ENCODE data around the gene CECR2. TPM values are rescaled to one million over a fixed set of nuclear protein-coding genes. Genes with fewer than 3 reads are reported as not detected.

Gene CECR2
- total RNA-seq, 1 experiment from 2014 or later: 111 TPM

DNA sequence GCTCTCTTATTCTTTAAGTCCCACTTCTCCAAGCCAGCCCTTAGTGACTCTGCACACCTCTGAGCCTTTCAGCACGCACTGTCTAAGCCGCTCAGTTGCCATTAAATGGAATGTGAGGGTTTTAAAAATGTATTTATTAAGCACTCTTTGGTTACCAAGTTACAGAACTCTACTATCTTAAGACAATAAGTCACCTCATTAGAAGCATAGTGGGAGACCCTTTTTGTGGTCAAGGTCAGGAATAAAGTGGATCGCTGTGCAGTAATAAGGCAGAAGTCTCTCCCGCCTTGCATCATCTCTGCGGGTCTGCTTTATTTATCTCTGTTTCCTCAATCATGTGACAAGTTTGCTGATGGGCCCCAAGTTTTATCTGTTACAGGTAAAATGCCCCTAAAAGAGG, 205.9 kb downstream of the CECR2 start:
- TF ChIP-seq CREM (CRISPR knock-in tag; IDR thresholded peaks at IDR 0.05): no peak
- no peak for TF ChIP-seq FOXP1 (CRISPR knock-in tag; IDR thresholded peaks at IDR 0.05; ENCODE audit: borderline replicate concordance)
- no peak for TF ChIP-seq MXD4 (CRISPR knock-in tag; IDR thresholded peaks at IDR 0.05; ENCODE audit: borderline replicate concordance)
- TF ChIP-seq NR3C1 (CRISPR knock-in tag; conservative IDR thresholded peaks at IDR 0.05; ENCODE audit: low read depth): no peak
- TF ChIP-seq RORB (CRISPR knock-in tag; IDR thresholded peaks at IDR 0.05): no peak
- TF ChIP-seq, protein P1, sequence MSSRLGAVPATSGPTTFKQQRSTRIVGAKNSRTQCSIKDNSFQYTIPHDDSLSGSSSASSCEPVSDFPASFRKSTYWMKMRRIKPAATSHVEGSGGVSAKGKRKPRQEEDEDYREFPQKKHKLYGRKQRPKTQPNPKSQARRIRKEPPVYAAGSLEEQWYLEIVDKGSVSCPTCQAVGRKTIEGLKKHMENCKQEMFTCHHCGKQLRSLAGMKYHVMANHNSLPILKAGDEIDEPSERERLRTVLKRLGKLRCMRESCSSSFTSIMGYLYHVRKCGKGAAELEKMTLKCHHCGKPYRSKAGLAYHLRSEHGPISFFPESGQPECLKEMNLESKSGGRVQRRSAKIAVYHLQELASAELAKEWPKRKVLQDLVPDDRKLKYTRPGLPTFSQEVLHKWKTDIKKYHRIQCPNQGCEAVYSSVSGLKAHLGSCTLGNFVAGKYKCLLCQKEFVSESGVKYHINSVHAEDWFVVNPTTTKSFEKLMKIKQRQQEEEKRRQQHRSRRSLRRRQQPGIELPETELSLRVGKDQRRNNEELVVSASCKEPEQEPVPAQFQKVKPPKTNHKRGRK (CRISPR knock-in tag; IDR thresholded peaks at IDR 0.05; ENCODE audit: borderline replicate concordance): no peak
- no peak for TF ChIP-seq GABPB1 (CRISPR knock-in tag; IDR thresholded peaks at IDR 0.05)
- TF ChIP-seq TEAD4 (CRISPR knock-in tag; IDR thresholded peaks at IDR 0.05): no peak
- TF ChIP-seq, protein P2, sequence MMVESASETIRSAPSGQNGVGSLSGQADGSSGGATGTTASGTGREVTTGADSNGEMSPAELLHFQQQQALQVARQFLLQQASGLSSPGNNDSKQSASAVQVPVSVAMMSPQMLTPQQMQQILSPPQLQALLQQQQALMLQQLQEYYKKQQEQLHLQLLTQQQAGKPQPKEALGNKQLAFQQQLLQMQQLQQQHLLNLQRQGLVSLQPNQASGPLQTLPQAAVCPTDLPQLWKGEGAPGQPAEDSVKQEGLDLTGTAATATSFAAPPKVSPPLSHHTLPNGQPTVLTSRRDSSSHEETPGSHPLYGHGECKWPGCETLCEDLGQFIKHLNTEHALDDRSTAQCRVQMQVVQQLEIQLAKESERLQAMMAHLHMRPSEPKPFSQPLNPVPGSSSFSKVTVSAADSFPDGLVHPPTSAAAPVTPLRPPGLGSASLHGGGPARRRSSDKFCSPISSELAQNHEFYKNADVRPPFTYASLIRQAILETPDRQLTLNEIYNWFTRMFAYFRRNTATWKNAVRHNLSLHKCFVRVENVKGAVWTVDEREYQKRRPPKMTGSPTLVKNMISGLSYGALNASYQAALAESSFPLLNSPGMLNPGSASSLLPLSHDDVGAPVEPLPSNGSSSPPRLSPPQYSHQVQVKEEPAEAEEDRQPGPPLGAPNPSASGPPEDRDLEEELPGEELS (CRISPR knock-in tag; IDR thresholded peaks at IDR 0.05): no peak
- TF ChIP-seq, protein P3, sequence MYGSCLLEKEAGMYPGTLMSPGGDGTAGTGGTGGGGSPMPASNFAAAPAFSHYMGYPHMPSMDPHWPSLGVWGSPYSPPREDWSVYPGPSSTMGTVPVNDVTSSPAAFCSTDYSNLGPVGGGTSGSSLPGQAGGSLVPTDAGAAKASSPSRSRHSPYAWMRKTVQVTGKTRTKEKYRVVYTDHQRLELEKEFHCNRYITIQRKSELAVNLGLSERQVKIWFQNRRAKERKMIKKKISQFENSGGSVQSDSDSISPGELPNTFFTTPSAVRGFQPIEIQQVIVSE (CRISPR knock-in tag; IDR thresholded peaks at IDR 0.05; ENCODE audit: borderline replicate concordance): no peak
- TF ChIP-seq, protein P4, sequence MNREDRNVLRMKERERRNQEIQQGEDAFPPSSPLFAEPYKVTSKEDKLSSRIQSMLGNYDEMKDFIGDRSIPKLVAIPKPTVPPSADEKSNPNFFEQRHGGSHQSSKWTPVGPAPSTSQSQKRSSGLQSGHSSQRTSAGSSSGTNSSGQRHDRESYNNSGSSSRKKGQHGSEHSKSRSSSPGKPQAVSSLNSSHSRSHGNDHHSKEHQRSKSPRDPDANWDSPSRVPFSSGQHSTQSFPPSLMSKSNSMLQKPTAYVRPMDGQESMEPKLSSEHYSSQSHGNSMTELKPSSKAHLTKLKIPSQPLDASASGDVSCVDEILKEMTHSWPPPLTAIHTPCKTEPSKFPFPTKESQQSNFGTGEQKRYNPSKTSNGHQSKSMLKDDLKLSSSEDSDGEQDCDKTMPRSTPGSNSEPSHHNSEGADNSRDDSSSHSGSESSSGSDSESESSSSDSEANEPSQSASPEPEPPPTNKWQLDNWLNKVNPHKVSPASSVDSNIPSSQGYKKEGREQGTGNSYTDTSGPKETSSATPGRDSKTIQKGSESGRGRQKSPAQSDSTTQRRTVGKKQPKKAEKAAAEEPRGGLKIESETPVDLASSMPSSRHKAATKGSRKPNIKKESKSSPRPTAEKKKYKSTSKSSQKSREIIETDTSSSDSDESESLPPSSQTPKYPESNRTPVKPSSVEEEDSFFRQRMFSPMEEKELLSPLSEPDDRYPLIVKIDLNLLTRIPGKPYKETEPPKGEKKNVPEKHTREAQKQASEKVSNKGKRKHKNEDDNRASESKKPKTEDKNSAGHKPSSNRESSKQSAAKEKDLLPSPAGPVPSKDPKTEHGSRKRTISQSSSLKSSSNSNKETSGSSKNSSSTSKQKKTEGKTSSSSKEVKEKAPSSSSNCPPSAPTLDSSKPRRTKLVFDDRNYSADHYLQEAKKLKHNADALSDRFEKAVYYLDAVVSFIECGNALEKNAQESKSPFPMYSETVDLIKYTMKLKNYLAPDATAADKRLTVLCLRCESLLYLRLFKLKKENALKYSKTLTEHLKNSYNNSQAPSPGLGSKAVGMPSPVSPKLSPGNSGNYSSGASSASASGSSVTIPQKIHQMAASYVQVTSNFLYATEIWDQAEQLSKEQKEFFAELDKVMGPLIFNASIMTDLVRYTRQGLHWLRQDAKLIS (CRISPR knock-in tag; IDR thresholded peaks at IDR 0.05; ENCODE audit: borderline replicate concordance): no peak
- TF ChIP-seq, protein P5, sequence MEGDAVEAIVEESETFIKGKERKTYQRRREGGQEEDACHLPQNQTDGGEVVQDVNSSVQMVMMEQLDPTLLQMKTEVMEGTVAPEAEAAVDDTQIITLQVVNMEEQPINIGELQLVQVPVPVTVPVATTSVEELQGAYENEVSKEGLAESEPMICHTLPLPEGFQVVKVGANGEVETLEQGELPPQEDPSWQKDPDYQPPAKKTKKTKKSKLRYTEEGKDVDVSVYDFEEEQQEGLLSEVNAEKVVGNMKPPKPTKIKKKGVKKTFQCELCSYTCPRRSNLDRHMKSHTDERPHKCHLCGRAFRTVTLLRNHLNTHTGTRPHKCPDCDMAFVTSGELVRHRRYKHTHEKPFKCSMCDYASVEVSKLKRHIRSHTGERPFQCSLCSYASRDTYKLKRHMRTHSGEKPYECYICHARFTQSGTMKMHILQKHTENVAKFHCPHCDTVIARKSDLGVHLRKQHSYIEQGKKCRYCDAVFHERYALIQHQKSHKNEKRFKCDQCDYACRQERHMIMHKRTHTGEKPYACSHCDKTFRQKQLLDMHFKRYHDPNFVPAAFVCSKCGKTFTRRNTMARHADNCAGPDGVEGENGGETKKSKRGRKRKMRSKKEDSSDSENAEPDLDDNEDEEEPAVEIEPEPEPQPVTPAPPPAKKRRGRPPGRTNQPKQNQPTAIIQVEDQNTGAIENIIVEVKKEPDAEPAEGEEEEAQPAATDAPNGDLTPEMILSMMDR (IDR thresholded peaks at IDR 0.05): no peak
- TF ChIP-seq, protein P6, sequence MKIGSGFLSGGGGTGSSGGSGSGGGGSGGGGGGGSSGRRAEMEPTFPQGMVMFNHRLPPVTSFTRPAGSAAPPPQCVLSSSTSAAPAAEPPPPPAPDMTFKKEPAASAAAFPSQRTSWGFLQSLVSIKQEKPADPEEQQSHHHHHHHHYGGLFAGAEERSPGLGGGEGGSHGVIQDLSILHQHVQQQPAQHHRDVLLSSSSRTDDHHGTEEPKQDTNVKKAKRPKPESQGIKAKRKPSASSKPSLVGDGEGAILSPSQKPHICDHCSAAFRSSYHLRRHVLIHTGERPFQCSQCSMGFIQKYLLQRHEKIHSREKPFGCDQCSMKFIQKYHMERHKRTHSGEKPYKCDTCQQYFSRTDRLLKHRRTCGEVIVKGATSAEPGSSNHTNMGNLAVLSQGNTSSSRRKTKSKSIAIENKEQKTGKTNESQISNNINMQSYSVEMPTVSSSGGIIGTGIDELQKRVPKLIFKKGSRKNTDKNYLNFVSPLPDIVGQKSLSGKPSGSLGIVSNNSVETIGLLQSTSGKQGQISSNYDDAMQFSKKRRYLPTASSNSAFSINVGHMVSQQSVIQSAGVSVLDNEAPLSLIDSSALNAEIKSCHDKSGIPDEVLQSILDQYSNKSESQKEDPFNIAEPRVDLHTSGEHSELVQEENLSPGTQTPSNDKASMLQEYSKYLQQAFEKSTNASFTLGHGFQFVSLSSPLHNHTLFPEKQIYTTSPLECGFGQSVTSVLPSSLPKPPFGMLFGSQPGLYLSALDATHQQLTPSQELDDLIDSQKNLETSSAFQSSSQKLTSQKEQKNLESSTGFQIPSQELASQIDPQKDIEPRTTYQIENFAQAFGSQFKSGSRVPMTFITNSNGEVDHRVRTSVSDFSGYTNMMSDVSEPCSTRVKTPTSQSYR (CRISPR knock-in tag; IDR thresholded peaks at IDR 0.05): no peak
- TF ChIP-seq, protein P7, sequence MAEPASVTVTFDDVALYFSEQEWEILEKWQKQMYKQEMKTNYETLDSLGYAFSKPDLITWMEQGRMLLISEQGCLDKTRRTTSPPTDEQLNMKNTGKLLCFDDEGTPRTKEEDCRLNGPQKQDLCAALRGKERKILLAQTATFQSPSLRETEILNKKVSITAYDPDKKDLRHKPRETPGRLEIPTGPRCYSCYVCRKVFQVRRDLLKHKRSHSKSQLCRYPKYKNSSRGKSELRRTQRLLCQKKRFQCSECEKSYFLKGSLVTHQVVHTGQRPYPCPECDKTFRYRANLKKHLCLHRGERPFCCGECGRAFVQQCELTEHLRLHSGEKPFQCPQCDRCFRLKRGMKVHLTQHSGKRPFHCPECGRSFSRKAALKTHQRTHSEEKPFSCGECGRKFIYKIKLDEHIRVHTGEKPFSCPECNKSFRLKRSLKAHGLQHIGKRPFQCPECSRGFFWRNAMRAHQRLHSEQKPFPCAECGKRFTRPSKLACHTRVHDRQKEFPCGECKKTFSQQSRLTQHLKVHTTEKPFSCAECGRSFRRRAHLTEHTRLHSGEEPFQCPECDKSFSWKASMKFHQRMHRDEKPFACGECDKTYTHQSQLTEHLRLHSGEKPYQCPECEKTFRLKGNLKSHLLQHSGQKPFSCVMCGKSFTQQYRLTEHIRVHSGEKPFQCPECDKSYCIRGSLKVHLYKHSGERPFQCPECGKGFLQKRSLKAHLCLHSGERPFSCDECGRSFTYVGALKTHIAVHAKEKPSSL (CRISPR knock-in tag; conservative IDR thresholded peaks at IDR 0.05): no peak
- TF ChIP-seq JUN (CRISPR knock-in tag; IDR thresholded peaks at IDR 0.05): no peak
- TF ChIP-seq, protein P8, sequence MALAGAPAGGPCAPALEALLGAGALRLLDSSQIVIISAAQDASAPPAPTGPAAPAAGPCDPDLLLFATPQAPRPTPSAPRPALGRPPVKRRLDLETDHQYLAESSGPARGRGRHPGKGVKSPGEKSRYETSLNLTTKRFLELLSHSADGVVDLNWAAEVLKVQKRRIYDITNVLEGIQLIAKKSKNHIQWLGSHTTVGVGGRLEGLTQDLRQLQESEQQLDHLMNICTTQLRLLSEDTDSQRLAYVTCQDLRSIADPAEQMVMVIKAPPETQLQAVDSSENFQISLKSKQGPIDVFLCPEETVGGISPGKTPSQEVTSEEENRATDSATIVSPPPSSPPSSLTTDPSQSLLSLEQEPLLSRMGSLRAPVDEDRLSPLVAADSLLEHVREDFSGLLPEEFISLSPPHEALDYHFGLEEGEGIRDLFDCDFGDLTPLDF (CRISPR knock-in tag; IDR thresholded peaks at IDR 0.05): no peak
- H3K36me3 Mint-ChIP-seq: no peaks in the 10 kb centered on the region
- no peaks in the 10 kb centered on the region for H3K9me3 Mint-ChIP-seq
- DNase-seq (ENCODE audit: low spot score): no peak
- no peak for ATAC-seq
- H3K27me3 Mint-ChIP-seq (ENCODE audit: low read depth): no peaks in the 10 kb centered on the region
- ChIA-PET CTCF (interaction anchor here (2.1 kb wide), 1 partner anchor 404 kb away, joined by 6 read pairs; no protein-coding TSS in a partner anchor), POLR2A (no interaction called here)
- H3K4me3 Mint-ChIP-seq: no peak overlapping the region
- peaks cover 19% of the 10 kb centered on the region for H3K4me1 Mint-ChIP-seq
- H3K27ac Mint-ChIP-seq: 0 out of 2 replicates have a peak overlapping the region, but pooled peaks have one; percentile 15

Data from WTC11 (cell line).